Stimulated activated naive CD8-positive, alpha-beta T cell treated with anti-CD3 and anti-CD28 coated beads, Interleukin-15, Interleukin-2, amounts not matched to agents 100 ng/mL and 50 ng/mL, for 24 hours (primary cell): Measurements from ENCODE around the gene ARHGEF35.
"Not testable (repeated sequence)": the region's sequence is repeated elsewhere in the genome, so short reads cannot be mapped to it uniquely, and the experiment has no call there.

Source experiments
- H3K27ac Mint-ChIP-seq: one replicate; pipeline ENCODE4 v1.8.0; 2021; ENCODE audit warnings: mild to moderate bottlenecking, mixed read lengths
- H3K27me3 Mint-ChIP-seq: one replicate; pipeline ENCODE4 v1.8.0; 2021; ENCODE audit warnings: mixed read lengths
- H3K36me3 Mint-ChIP-seq: one replicate; pipeline ENCODE4 v1.8.0; 2021; ENCODE audit warnings: low read depth, mixed read lengths
- H3K4me1 Mint-ChIP-seq: one replicate; pipeline ENCODE4 v1.8.0; 2021; ENCODE audit warnings: low read depth, mixed read lengths
- H3K4me3 Mint-ChIP-seq: one replicate; pipeline ENCODE4 v1.8.0; 2021; ENCODE audit warnings: mild to moderate bottlenecking, mixed read lengths
- H3K9me3 Mint-ChIP-seq: one replicate; pipeline ENCODE4 v1.8.0; 2021; ENCODE audit warnings: mixed read lengths

The ARHGEF35 gene

DNA sequence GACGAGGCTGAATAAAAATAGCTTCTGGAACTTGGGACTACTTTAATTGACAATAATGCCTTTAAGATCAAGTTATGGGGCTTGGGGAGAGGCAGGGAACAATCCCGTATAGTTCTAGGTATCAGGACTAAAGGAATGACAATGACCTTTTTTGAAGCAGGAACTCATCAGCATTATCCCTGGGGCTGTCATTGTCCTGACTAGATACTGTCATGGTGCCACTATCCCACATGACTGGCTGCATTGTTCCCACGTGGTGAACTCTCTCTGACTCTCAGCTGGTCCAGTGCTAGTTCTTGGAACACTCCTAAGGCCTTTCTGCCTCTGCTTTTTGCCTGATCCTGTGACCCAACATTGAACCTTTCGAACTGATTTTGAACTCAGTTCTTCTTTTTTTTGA lies 3.3 kb upstream of the ARHGEF35 start:
- not testable (repeated sequence) for H3K27ac Mint-ChIP-seq, H3K27me3 Mint-ChIP-seq, H3K4me3 Mint-ChIP-seq, H3K9me3 Mint-ChIP-seq, H3K4me1 Mint-ChIP-seq, H3K36me3 Mint-ChIP-seq

GRCh38 chr7:144194453-144194852 lies 1.2 kb downstream of the ARHGEF35 start:
- H3K27ac Mint-ChIP-seq, H3K9me3 Mint-ChIP-seq, H3K4me3 Mint-ChIP-seq, H3K4me1 Mint-ChIP-seq, H3K27me3 Mint-ChIP-seq, H3K36me3 Mint-ChIP-seq: not testable (repeated sequence)

DNA sequence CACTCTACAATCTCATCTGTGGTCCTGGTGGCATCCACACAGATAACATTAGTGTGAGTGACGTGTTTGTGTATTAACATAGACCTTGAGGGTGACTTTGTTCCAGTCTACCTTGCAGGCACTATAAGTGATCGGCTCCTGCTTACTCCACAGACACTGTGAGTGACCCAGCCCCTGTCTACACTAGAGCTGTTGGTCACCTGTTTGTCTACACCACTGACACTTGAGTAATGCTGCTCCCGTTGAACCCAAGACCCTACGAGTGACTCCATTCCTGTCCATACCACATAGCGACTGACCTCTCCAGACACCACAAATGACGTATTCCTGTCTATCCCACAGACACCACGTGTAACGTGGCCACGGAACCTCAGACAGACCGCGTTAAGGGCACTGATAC lies 1.9 kb downstream of the ARHGEF35 start:
- H3K27me3 Mint-ChIP-seq, H3K4me3 Mint-ChIP-seq, H3K9me3 Mint-ChIP-seq, H3K36me3 Mint-ChIP-seq, H3K27ac Mint-ChIP-seq, H3K4me1 Mint-ChIP-seq: not testable (repeated sequence)

DNA sequence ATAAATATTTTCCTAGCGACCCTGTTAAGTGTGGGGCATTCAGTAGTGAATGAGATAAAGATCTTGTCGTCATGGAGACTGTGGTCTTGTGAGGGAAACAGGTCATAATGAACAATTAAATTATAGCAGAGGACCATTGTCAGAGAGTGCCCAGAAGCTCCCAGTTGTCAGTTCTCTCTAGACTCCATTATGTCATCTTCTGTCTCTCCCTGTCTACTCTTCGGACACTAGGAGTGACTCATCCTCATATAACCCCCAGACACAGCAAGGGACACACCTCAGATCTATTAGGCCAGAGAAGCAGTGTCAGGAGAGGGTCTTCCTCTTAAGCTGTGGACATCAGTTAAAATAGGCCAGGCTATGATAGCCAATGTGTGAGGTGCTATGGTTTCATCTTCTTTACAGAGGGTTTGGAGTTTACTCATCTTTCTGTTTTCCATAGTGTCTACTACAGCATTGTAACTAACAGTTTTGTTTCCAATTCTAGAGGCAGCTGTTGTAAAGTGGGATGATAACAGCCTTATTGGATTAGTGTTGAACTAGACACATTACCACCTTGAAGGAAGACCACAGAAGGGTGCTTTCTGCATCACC lies 7.0 kb downstream of the ARHGEF35 start:
- not testable (repeated sequence) for H3K27ac Mint-ChIP-seq, H3K36me3 Mint-ChIP-seq

DNA sequence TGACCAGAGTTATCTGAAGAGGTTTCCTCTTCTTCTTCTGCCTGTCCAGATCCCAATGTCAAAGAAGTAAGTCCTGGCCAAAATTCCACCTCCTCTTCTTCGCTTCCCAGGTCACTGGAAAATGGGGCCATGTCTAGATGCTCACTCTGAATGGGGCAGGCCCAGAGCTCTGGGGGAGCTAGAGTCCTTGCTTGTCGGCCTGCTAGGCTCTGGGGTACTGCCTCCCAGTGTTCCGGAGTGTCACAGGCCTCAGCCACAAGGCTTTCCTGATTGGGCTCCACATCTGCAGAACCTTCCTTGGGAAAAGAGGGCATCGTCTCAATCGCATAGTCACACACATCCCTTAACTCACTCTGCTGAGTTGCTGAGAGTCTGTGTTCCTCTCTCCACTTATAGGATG lies 7.8 kb downstream of the ARHGEF35 start:
- H3K4me1 Mint-ChIP-seq, H3K27me3 Mint-ChIP-seq, H3K9me3 Mint-ChIP-seq, H3K4me3 Mint-ChIP-seq, H3K36me3 Mint-ChIP-seq, H3K27ac Mint-ChIP-seq: not testable (repeated sequence)

More for the DNA sequence above, 7.0 kb downstream of the ARHGEF35 start:
- H3K27me3 Mint-ChIP-seq, H3K4me3 Mint-ChIP-seq, H3K9me3 Mint-ChIP-seq, H3K4me1 Mint-ChIP-seq: not testable (repeated sequence)

GRCh38 chr7:144183166-144183565 lies 12.5 kb downstream of the ARHGEF35 start, which contains the start of gene CTAGE4:
Gene CTAGE4, plus strand, starts transcription at chr7:144183466. Its CDS starts 38 bp downstream, at chr7:144183504.
- H3K9me3 Mint-ChIP-seq, H3K36me3 Mint-ChIP-seq: not testable (repeated sequence)

DNA sequence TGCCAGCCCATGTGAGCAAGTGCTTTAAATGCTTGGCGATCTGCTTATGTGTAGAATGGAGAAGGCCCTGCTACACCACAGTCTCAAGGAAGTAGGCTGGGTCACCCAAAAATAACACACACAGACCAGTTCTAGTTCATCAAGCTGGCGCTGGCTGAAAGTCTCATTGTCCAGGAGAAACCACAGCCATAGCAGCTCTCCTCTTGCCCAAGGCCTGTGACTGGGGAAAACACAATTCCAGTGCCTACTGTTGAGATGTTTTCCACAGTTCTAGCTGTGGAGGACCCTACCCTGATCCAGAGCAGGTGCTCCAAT lies 16.5 kb downstream of the ARHGEF35 start:
- not testable (repeated sequence) for H3K4me1 Mint-ChIP-seq, H3K9me3 Mint-ChIP-seq, H3K27ac Mint-ChIP-seq, H3K4me3 Mint-ChIP-seq, H3K27me3 Mint-ChIP-seq, H3K36me3 Mint-ChIP-seq

More at GRCh38 chr7:144183166-144183565, 12.5 kb downstream of the ARHGEF35 start, which contains the start of gene CTAGE4:
- not testable (repeated sequence) for H3K27me3 Mint-ChIP-seq, H3K4me3 Mint-ChIP-seq, H3K27ac Mint-ChIP-seq, H3K4me1 Mint-ChIP-seq

DNA sequence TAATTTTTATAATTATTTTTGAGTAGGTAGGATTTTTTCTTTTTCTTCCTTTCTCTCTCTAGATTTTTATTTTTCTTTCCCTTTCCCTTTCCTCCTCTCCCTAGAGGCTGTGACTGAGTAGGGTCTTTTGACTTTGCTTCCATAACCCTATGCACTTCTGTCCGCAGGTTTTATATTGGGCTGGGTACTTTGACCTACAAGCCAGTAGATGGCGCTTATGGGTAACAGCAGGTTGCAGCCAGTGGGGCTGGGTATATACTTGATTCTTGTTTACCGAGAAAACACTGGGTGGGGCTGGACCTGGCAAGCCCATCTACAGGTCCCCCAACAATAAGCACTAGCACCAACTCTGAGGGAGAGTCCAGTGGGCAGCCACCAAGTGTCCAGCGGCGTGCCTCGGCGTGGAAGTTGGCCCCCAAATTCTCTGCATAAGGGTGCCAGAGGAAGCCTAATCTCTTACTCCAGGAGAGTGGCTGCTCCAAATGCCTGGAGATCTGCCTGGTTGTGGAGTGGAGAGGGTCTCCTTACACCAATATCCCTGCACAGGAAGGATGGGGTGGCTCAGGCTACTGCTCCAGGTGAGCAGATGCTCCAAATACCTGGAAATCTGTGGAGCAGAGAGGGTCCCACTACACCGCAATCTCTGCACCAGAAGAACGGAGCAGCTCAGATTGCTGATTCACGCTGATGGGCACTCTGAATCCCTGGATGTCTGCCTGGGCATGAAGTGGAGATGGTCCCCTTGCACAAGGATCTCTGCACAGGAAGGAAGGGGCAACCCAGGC lies 17.1 kb downstream of the ARHGEF35 start:
- not testable (repeated sequence) for H3K4me3 Mint-ChIP-seq, H3K9me3 Mint-ChIP-seq, H3K27me3 Mint-ChIP-seq, H3K36me3 Mint-ChIP-seq, H3K4me1 Mint-ChIP-seq, H3K27ac Mint-ChIP-seq

DNA sequence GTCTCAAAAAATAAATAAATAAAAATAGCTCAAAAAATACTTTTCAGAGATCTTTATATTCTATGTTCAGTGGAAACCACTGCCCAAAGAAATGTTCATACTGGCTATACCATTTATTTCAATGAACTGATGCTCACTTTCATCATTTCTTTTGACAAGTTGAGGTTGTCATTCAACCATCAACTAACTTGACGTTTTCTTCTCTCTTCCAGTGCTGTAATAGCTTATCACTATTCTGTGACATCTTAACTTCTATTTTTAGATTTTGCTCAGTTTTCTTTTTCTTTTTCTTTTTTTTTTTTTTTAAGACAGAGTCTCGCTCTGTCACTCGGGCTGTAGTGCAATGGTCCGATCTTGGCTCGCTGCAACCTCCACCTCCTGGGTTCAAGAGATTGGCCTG lies 21.0 kb downstream of the ARHGEF35 start:
- Mint-ChIP-seq H3K36me3 (no peaks in the 10 kb centered on the region), H3K4me3 (no peak overlapping the region), H3K27me3 (peaks cover 4% of the 10 kb centered on the region), H3K9me3 (peaks cover 10% of the 10 kb centered on the region), H3K27ac (no peak overlapping the region), H3K4me1 (no peaks in the 10 kb centered on the region)

DNA sequence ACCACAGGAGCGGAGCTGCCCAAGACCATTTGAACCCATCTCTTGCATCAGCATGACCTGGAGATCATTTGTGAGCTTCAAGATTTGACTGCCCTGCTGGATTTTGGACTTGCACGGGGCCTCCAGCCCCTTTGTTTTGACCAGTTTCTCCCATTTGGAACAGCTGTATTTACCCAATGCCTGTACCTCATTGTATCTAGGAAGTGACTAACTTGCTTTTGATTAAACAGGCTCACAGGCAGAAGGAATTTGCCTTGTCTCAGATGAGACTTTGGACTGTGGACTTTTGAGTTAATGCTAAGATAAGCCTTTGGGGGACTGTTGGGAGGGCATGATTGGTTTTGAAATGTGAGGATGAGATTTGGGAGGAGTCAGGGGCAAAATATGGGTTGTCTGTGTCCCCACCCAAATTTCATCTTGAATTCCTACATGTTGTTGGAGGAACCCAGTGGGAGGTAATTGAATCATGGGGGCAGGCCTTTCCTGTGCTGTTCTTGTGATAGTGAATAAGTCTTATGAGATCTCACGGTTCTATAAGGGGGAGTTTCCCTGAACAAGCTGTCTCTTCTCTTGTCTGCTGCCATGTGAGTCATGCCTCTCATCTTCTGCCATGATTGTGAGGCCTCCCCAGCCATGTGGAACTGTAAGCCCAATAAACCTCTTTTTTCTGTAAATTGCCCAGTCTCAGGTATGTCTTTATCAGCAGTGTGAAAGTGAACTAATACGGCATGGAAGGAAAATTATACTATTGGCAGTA lies 23.9 kb downstream of the ARHGEF35 start:
- H3K4me3 Mint-ChIP-seq, H3K27ac Mint-ChIP-seq, H3K36me3 Mint-ChIP-seq, H3K4me1 Mint-ChIP-seq, H3K27me3 Mint-ChIP-seq: not testable (repeated sequence)
- peaks cover 10% of the 10 kb centered on the region for H3K9me3 Mint-ChIP-seq

GRCh38 chr7:144164784-144165183 lies 30.8 kb downstream of the ARHGEF35 start:
- H3K9me3 Mint-ChIP-seq: no peaks in the 10 kb centered on the region
- no peaks in the 10 kb centered on the region for H3K36me3 Mint-ChIP-seq
- H3K27ac Mint-ChIP-seq: no peak overlapping the region
- no peaks in the 10 kb centered on the region for H3K4me1 Mint-ChIP-seq
- no peak overlapping the region for H3K4me3 Mint-ChIP-seq
- H3K27me3 Mint-ChIP-seq: peaks cover 14% of the 10 kb centered on the region

DNA sequence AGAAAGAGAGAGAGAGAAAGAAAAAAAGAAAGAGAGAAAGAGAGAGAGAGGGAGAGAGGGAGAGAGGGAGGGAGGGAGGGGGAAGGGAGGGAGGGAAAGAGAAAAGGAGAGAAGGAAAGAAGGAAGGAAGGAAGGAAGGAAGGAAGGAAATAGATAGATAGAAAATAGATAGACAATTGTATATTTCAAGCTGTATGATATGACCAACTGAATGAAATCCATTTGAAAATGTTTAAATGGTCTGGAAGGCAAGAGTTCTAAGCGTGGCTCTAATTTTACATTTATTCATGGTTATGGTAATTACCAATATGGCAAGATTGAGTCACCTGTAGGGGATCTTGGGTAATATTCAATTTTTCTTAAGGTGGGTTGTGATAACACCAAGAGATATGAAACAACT lies 36.8 kb downstream of the ARHGEF35 start:
- no peaks in the 10 kb centered on the region for H3K9me3 Mint-ChIP-seq
- no peak overlapping the region for H3K4me3 Mint-ChIP-seq
- peak overlapping the region; percentile 56 for H3K27ac Mint-ChIP-seq
- no peaks in the 10 kb centered on the region for H3K36me3 Mint-ChIP-seq
- H3K4me1 Mint-ChIP-seq: no peaks in the 10 kb centered on the region
- H3K27me3 Mint-ChIP-seq: peaks cover 27% of the 10 kb centered on the region

DNA sequence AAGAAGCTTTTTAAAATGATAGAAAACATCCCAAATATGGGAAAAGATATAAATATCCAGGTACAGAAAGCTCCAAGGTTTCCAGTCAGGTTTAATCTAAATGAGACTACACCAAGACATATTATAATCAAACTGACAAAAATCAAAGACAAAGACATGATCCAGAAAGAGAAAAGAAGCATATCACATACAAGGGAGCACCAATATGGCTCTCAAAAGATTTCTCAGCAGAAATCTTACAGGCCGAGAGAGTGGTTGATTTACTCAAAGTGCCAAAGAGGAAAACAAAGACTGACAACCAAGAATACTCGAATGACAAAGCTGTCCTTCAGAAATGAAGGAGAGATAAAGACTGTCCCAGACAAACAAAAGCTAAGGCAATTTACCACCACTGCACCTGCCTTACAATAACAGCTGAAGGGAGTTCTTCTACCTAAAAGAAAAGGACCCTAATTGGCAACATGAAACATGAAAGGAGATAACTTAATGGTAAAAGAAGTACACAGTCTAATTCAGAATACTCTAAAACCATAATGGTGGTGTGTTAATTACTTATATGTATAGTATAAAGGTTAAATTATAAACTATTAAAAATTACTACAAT lies 47.3 kb downstream of the ARHGEF35 start:
- Mint-ChIP-seq H3K27me3 (peaks cover 19% of the 10 kb centered on the region), H3K27ac (no peak overlapping the region), H3K4me1 (no peaks in the 10 kb centered on the region), H3K9me3 (peaks cover 25% of the 10 kb centered on the region), H3K36me3 (peaks cover 10% of the 10 kb centered on the region), H3K4me3 (no peak overlapping the region)

- H3K27ac Mint-ChIP-seq: no peak overlapping the region
- H3K4me3 Mint-ChIP-seq: no peak overlapping the region
- peaks cover 10% of the 10 kb centered on the region for H3K36me3 Mint-ChIP-seq
- peaks cover 28% of the 10 kb centered on the region for H3K9me3 Mint-ChIP-seq
- H3K27me3 Mint-ChIP-seq: peaks cover 9% of the 10 kb centered on the region
- H3K4me1 Mint-ChIP-seq: no peaks in the 10 kb centered on the region
Observed at GRCh38 chr7:144144426-144144825, 51.2 kb downstream of the ARHGEF35 start.

DNA sequence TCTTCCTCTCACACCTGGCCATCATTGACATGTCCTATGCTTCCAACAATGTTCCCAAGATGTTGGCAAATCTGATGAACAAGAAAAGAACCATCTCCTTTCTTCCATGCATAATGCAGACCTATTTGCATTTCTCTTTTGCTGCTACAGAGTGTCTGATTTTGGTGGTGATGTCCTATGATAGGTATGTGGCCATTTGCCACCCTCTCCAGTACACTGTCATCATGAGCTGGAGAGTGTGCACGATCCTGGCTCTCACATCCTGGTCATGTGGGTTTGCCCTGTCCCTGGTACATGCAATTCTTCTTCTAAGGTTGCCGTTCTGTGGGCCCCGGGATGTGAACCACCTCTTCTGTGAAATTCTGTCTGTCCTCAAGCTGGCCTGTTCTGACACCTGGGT lies 53.4 kb downstream of the ARHGEF35 start:
- H3K27me3 Mint-ChIP-seq: peaks cover 6% of the 10 kb centered on the region
- H3K27ac Mint-ChIP-seq: no peak overlapping the region
- no peaks in the 10 kb centered on the region for H3K4me1 Mint-ChIP-seq
- peaks cover 11% of the 10 kb centered on the region for H3K9me3 Mint-ChIP-seq
- no peak overlapping the region for H3K4me3 Mint-ChIP-seq
- H3K36me3 Mint-ChIP-seq: no peaks in the 10 kb centered on the region
